Heart left ventricle (tissue), 16 donors: ENCODE data around the gene ZNF613. TPM values are rescaled to one million over a fixed set of nuclear protein-coding genes. Genes with fewer than 3 reads are reported as not detected.
A peak's percentile ranks its signal among the peaks of the same experiment; 100 is the strongest.
"Not testable (repeated sequence)": the region's sequence is repeated elsewhere in the genome, so short reads cannot be mapped to it uniquely, and the experiment has no call there.

ENCODE experiments used
- ATAC-seq, 4 donors: fragments of 200-7000 bp; cut with Tn5 transposase; one replicate each; pipeline ENCODE4 v1.9.1; 2020 to 2022; ENCODE audit warnings: moderate library complexity in 4 of 4, mild to moderate bottlenecking in 3 of 4, moderate number of reproducible peaks in 1 of 4
- DNase-seq, 5 donors: peaks; one replicate each; pipeline ENCODE4 v3.0.0-alpha.2; 2020
- H3K27ac ChIP-seq, 12 donors: fragments of 200-600 bp; sonication (generic) in 4 of 12; one replicate each; pipeline versions ENCODE4 v1.5.0 to v1.8.0; 2016 to 2022; ENCODE audit warnings: mild to moderate bottlenecking in 2 of 12
- H3K27me3 ChIP-seq, 9 donors: fragments of 200-600 bp; sonication (generic) in 2 of 9; one replicate each; pipeline versions ENCODE4 v1.5.1 to v1.8.0; 2016 to 2022; ENCODE audit warnings: mild to moderate bottlenecking in 3 of 9
- H3K36me3 ChIP-seq, 9 donors: fragments of 200-600 bp; sonication (generic) in 2 of 9; one replicate each; pipeline versions ENCODE4 v1.5.0 to v1.8.0; 2018 to 2022; ENCODE audit warnings: mild to moderate bottlenecking in 2 of 9
- H3K4me1 ChIP-seq, 12 donors: fragments of 200-600 bp; sonication (generic) in 4 of 12; one replicate each; pipeline versions ENCODE4 v1.5.0 to v1.8.0; 2016 to 2022; ENCODE audit warnings: mild to moderate bottlenecking in 3 of 12
- H3K4me3 ChIP-seq, 12 donors: fragments of 200-600 bp; sonication (generic) in 4 of 12; one replicate each; pipeline versions ENCODE4 v1.5.0 to v1.8.0; 2017 to 2022; ENCODE audit warnings: mild to moderate bottlenecking in 9 of 12, moderate library complexity in 4 of 12
- H3K9me3 ChIP-seq, 12 donors: fragments of 200-600 bp; sonication (generic) in 4 of 12; one replicate each; pipeline versions ENCODE4 v1.5.0 to v1.8.0; 2016 to 2022; ENCODE audit warnings: mild to moderate bottlenecking in 1 of 12
- CTCF ChIP-seq, 12 donors: fragments of 200-600 bp; sonication (generic) in 4 of 12; IDR thresholded peaks; one replicate each; pipeline versions ENCODE4 v1.5.0 to v1.8.0; 2018 to 2022; ENCODE audit warnings: antibody characterized with exemption in 12 of 12, mild to moderate bottlenecking in 5 of 12
- POLR2A ChIP-seq, 2 donors: fragments of 450-650 bp; IDR thresholded peaks; one replicate each; pipeline ENCODE4 v1.6.1; 2017; ENCODE audit warnings: antibody characterized with exemption in 2 of 2, mild to moderate bottlenecking in 2 of 2, moderate library complexity in 2 of 2
- WGBS, 4 donors: extraction: QIAGEN DNeasy Blood & Tissue Kit in 2 of 4; methylation state at CpG; one replicate each; pipeline versions ENCODE4 v1.1.5 to v1.1.7; 2013 to 2018; 5-methylcytosine and 5-hydroxymethylcytosine counted together
- intact Hi-C, 10 donors: fragments of 100-400 bp; cut with DNase I; formaldehyde crosslinking; loops; one replicate each; pipeline versions ENCODE4 v1.11.1 to v1.14.2; 2022
- polyA plus RNA-seq, 2 donors: library from polyadenylated mRNA; stranded (reverse); fragments of 200-250 nt; gene quantifications; one replicate each; pipeline ENCODE4 v1.2.3, GENCODE V29; 2013
- total RNA-seq, 9 donors: library from RNA; depleted of rRNA in 2 of 9; stranded (reverse); fragments of >200 nt in 2 of 9; fragmentation: NEBNext Ultra II Directional in 3 of 9; extraction: Animal tissue kit (Norgen Biotek cat#: 25700) in 3 of 9; gene quantifications; one replicate each; pipeline versions ENCODE4 v1.1.0 to v1.2.4, GENCODE V29; 2016 to 2023
- donor health status: ischemic (EF 13 %, LVEDD 7.1; RV severe dilation, severe dysfunction).
- donor health status: healthy with polysubstance abuse.
- donor health status: DM: no; HTN: yes; CAD: no.
- donor health status: DM: no; HTN: no; CAD: no.
- donor health status: ischemic (EF 25% LVEDD 6.9; RV normal size, moderate dysfunction).
- donor health status: ischemic (EF 25% LVEDD 5.7; RV mildly dilated, moderate dysfunction).
- donor health status: healthy.
- donor health status: DM: yes; HTN: yes; CAD: no.
- donor health status: ischemic (EF 35%, LVEDD 5.7; RV mildly dilated, moderate dysfunction).
- donor health status: nonischemic (EF 11% LVEDD 7.7; RV severe dilation, severe dysfunction).
- donor health status: DM: yes; HTN: yes; CAD: no.
- donor health status: PGD.
- donor health status: ischemic (EF 29% LVEDD 5.4; RV normal size, mild dysfunction).
- donor health status: nonischemic (EF 23%, LVEDD 6.1; RV moderate dilation, normal function).

Gene ZNF613
- total and polyA plus RNA-seq, 11 donors: 2.4 to 6.8 (median 4.3) TPM

- peaks cover 0 to 70% (median 17%) of the 10 kb centered on the region in 12 donors for H3K9me3 ChIP-seq
- H3K4me1 ChIP-seq: peaks cover 0 to 21% (median 0%) of the 10 kb centered on the region in 12 donors
- DNase-seq (no peak), ATAC-seq (peak in 1 of 4 donors; percentile 41)
- no peaks in the 10 kb centered on the region for H3K27me3 ChIP-seq
- peaks cover 0 to 25% (median 9%) of the 10 kb centered on the region in 9 donors for H3K36me3 ChIP-seq
- no peak for TF ChIP-seq CTCF (IDR thresholded peaks at IDR 0.05)
- no peak for TF ChIP-seq POLR2A (IDR thresholded peaks at IDR 0.05)
- intact Hi-C loops: no loop called here
- 67 to 82% (median 77%) methylated on average over 4 of the region's 4 CpGs for WGBS, 4 donors
- peak overlapping the region in 2 of 12 donors; percentile 32 to 39 for H3K27ac ChIP-seq
- H3K4me3 ChIP-seq: no peak overlapping the region
Observed at GRCh38 chr19:51959791-51960190, 32.5 kb downstream of the ZNF613 start.

- H3K27ac ChIP-seq: peak overlapping the region in 3 of 12 donors; percentile 32 to 43 (median 39)
- peaks cover 0 to 21% (median 0%) of the 10 kb centered on the region in 12 donors for H3K4me1 ChIP-seq
- H3K4me3 ChIP-seq, H3K27me3 ChIP-seq, ATAC-seq, intact Hi-C loops: not testable (repeated sequence)
- WGBS, 4 donors: 25 to 35% (median 28%) methylated on average over 7 of the region's 7 CpGs
- peaks cover 0 to 75% (median 26%) of the 10 kb centered on the region in 12 donors for H3K9me3 ChIP-seq
- peak in 2 of 5 donors; percentile 9 to 28 for DNase-seq
- peaks cover 0 to 34% (median 19%) of the 10 kb centered on the region in 9 donors for H3K36me3 ChIP-seq
Observed at GRCh38 chr19:51960621-51961233, 33.5 kb downstream of the ZNF613 start.

GRCh38 chr19:51965583-51965982 is 38.3 kb downstream of the ZNF613 start:
- TF ChIP-seq CTCF (IDR thresholded peaks at IDR 0.05) (no peak), POLR2A (IDR thresholded peaks at IDR 0.05) (no peak)
- ATAC-seq (no peak), DNase-seq (no peak)
- 97 to 99% (median 98%) methylated on average over 5 of the region's 5 CpGs for WGBS, 4 donors
- H3K27me3 ChIP-seq: no peaks in the 10 kb centered on the region
- peaks cover 0 to 6% (median 0%) of the 10 kb centered on the region in 12 donors for H3K4me1 ChIP-seq
- H3K9me3 ChIP-seq: peaks cover 0 to 100% (median 62%) of the 10 kb centered on the region in 12 donors
- H3K4me3 ChIP-seq: no peak overlapping the region
- peaks cover 17 to 83% (median 58%) of the 10 kb centered on the region in 9 donors for H3K36me3 ChIP-seq
- no peak overlapping the region for H3K27ac ChIP-seq
- intact Hi-C loops: no loop called here

- Histone ChIP-seq H3K36me3 (peaks cover 34 to 100% (median 77%) of the 10 kb centered on the region in 9 donors), H3K4me1 (no peaks in the 10 kb centered on the region), H3K4me3 (no peak overlapping the region), H3K27ac (no peak overlapping the region), H3K27me3 (no peaks in the 10 kb centered on the region), H3K9me3 (peaks cover 4 to 100% (median 78%) of the 10 kb centered on the region in 12 donors)
- intact Hi-C loops: no loop called here
- 95 to 97% (median 96%) methylated on average over 1 of the region's 1 CpG for WGBS, 4 donors
- no peak for TF ChIP-seq CTCF (IDR thresholded peaks at IDR 0.05)
- TF ChIP-seq POLR2A (IDR thresholded peaks at IDR 0.05): no peak
- ATAC-seq (no peak), DNase-seq (no peak)
Observed at GRCh38 chr19:51970718-51971117, 43.4 kb downstream of the ZNF613 start.
